ENCODE data around the gene MAP2K3.
A peak's percentile ranks its signal among the peaks of the same experiment; 100 is the strongest.
"Not testable (repeated sequence)": the region's sequence is repeated elsewhere in the genome, so short reads cannot be mapped to it uniquely, and the experiment has no call there.

Gene MAP2K3

GRCh38 chr17:21316887-21317500, 32.5 kb downstream of the MAP2K3 start:
- Histone ChIP-seq H3K4me3 (ENCODE audit: low read depth, low read length) (peak overlapping the region; percentile 47), H3K27me3 (ENCODE audit: control insufficient read depth, insufficient read depth, low read length) (peaks cover 27% of the 10 kb centered on the region; the same call in 1 of the 2 replicates)
- not testable (repeated sequence) for H3K9ac ChIP-seq (ENCODE audit: low read length); H3K27ac ChIP-seq (ENCODE audit: low read depth, low read length); H3K9me3 ChIP-seq (ENCODE audit: control insufficient read depth, insufficient read depth, low read depth, low read length); H3K4me1 ChIP-seq (ENCODE audit: control insufficient read depth, insufficient read depth, low read length); H3K36me3 ChIP-seq (ENCODE audit: control insufficient read depth, insufficient read depth, low read length)

- not testable (repeated sequence) for H3K4me3 ChIP-seq (ENCODE audit: low read depth, low read length); H3K27ac ChIP-seq (ENCODE audit: low read depth, low read length); H3K4me1 ChIP-seq (ENCODE audit: control insufficient read depth, insufficient read depth, low read length); H3K9ac ChIP-seq (ENCODE audit: low read length); H3K9me3 ChIP-seq (ENCODE audit: control insufficient read depth, insufficient read depth, low read depth, low read length); H3K36me3 ChIP-seq (ENCODE audit: control insufficient read depth, insufficient read depth, low read length)
- peaks cover 27% of the 10 kb centered on the region; the same call in 1 of the 2 replicates for H3K27me3 ChIP-seq (ENCODE audit: control insufficient read depth, insufficient read depth, low read length)
Observed at GRCh38 chr17:21317821-21318220, 33.3 kb downstream of the MAP2K3 start.

GRCh38 chr17:21318439-21318838, 33.9 kb downstream of the MAP2K3 start:
- H3K4me3 ChIP-seq (ENCODE audit: low read depth, low read length), result peak overlapping the region; percentile 27; the same call in 1 of the 2 replicates

GRCh38 chr17:21318856-21319255, 34.3 kb downstream of the MAP2K3 start:
- H3K27ac ChIP-seq (ENCODE audit: low read depth, low read length); H3K4me1 ChIP-seq (ENCODE audit: control insufficient read depth, insufficient read depth, low read length): not testable (repeated sequence)

More at GRCh38 chr17:21318439-21318838, 33.9 kb downstream of the MAP2K3 start:
- Histone ChIP-seq H3K36me3 (ENCODE audit: control insufficient read depth, insufficient read depth, low read length) (no peaks in the 10 kb centered on the region), H3K9me3 (ENCODE audit: control insufficient read depth, insufficient read depth, low read depth, low read length) (no peaks in the 10 kb centered on the region), H3K4me1 (ENCODE audit: control insufficient read depth, insufficient read depth, low read length) (0 out of 2 replicates have a peak, but pooled peaks cover 3% of the 10 kb centered on the region), H3K27me3 (ENCODE audit: control insufficient read depth, insufficient read depth, low read length) (peaks cover 28% of the 10 kb centered on the region; the same call in 1 of the 2 replicates), H3K27ac (ENCODE audit: low read depth, low read length) (no peak overlapping the region), H3K9ac (ENCODE audit: low read length) (no peak overlapping the region)

GRCh38 chr17:21319256-21319655, 34.7 kb downstream of the MAP2K3 start:
- peaks cover 34% of the 10 kb centered on the region for H3K27me3 ChIP-seq (ENCODE audit: control insufficient read depth, insufficient read depth, low read length)
- H3K9me3 ChIP-seq (ENCODE audit: control insufficient read depth, insufficient read depth, low read depth, low read length); H3K36me3 ChIP-seq (ENCODE audit: control insufficient read depth, insufficient read depth, low read length); H3K27ac ChIP-seq (ENCODE audit: low read depth, low read length); H3K9ac ChIP-seq (ENCODE audit: low read length); H3K4me1 ChIP-seq (ENCODE audit: control insufficient read depth, insufficient read depth, low read length); H3K4me3 ChIP-seq (ENCODE audit: low read depth, low read length): not testable (repeated sequence)

More at GRCh38 chr17:21318856-21319255, 34.3 kb downstream of the MAP2K3 start:
- peaks cover 32% of the 10 kb centered on the region for H3K27me3 ChIP-seq (ENCODE audit: control insufficient read depth, insufficient read depth, low read length)
- H3K9ac ChIP-seq (ENCODE audit: low read length); H3K9me3 ChIP-seq (ENCODE audit: control insufficient read depth, insufficient read depth, low read depth, low read length); H3K4me3 ChIP-seq (ENCODE audit: low read depth, low read length); H3K36me3 ChIP-seq (ENCODE audit: control insufficient read depth, insufficient read depth, low read length): not testable (repeated sequence)

- H3K27me3 ChIP-seq (ENCODE audit: control insufficient read depth, insufficient read depth, low read length), result peaks cover 40% of the 10 kb centered on the region
- H3K4me3 ChIP-seq (ENCODE audit: low read depth, low read length); H3K27ac ChIP-seq (ENCODE audit: low read depth, low read length); H3K9ac ChIP-seq (ENCODE audit: low read length); H3K4me1 ChIP-seq (ENCODE audit: control insufficient read depth, insufficient read depth, low read length); H3K36me3 ChIP-seq (ENCODE audit: control insufficient read depth, insufficient read depth, low read length); H3K9me3 ChIP-seq (ENCODE audit: control insufficient read depth, insufficient read depth, low read depth, low read length): not testable (repeated sequence)
Observed at GRCh38 chr17:21319686-21320375, 35.3 kb downstream of the MAP2K3 start.

GRCh38 chr17:21320430-21320829, 35.9 kb downstream of the MAP2K3 start:
- H3K27me3 ChIP-seq (ENCODE audit: control insufficient read depth, insufficient read depth, low read length), result peaks cover 41% of the 10 kb centered on the region
- H3K36me3 ChIP-seq (ENCODE audit: control insufficient read depth, insufficient read depth, low read length); H3K9ac ChIP-seq (ENCODE audit: low read length); H3K9me3 ChIP-seq (ENCODE audit: control insufficient read depth, insufficient read depth, low read depth, low read length); H3K4me1 ChIP-seq (ENCODE audit: control insufficient read depth, insufficient read depth, low read length); H3K4me3 ChIP-seq (ENCODE audit: low read depth, low read length); H3K27ac ChIP-seq (ENCODE audit: low read depth, low read length): not testable (repeated sequence)

GRCh38 chr17:21321061-21321460, 36.5 kb downstream of the MAP2K3 start:
- H3K9ac ChIP-seq (ENCODE audit: low read length), result not testable (repeated sequence)

GRCh38 chr17:21321744-21322191, 37.3 kb downstream of the MAP2K3 start:
- not testable (repeated sequence) for H3K9me3 ChIP-seq (ENCODE audit: control insufficient read depth, insufficient read depth, low read depth, low read length); H3K9ac ChIP-seq (ENCODE audit: low read length); H3K4me1 ChIP-seq (ENCODE audit: control insufficient read depth, insufficient read depth, low read length); H3K4me3 ChIP-seq (ENCODE audit: low read depth, low read length); H3K27ac ChIP-seq (ENCODE audit: low read depth, low read length); H3K36me3 ChIP-seq (ENCODE audit: control insufficient read depth, insufficient read depth, low read length)
- peaks cover 41% of the 10 kb centered on the region for H3K27me3 ChIP-seq (ENCODE audit: control insufficient read depth, insufficient read depth, low read length)

More at GRCh38 chr17:21321061-21321460, 36.5 kb downstream of the MAP2K3 start:
- not testable (repeated sequence) for H3K27ac ChIP-seq (ENCODE audit: low read depth, low read length); H3K36me3 ChIP-seq (ENCODE audit: control insufficient read depth, insufficient read depth, low read length); H3K4me3 ChIP-seq (ENCODE audit: low read depth, low read length); H3K9me3 ChIP-seq (ENCODE audit: control insufficient read depth, insufficient read depth, low read depth, low read length); H3K4me1 ChIP-seq (ENCODE audit: control insufficient read depth, insufficient read depth, low read length)
- H3K27me3 ChIP-seq (ENCODE audit: control insufficient read depth, insufficient read depth, low read length), result peaks cover 41% of the 10 kb centered on the region

- not testable (repeated sequence) for H3K4me1 ChIP-seq (ENCODE audit: control insufficient read depth, insufficient read depth, low read length)
Observed at GRCh38 chr17:21323257-21324111, 39.0 kb downstream of the MAP2K3 start.

GRCh38 chr17:21324741-21325140, 40.2 kb downstream of the MAP2K3 start:
- H3K27ac ChIP-seq (ENCODE audit: low read depth, low read length); H3K4me1 ChIP-seq (ENCODE audit: control insufficient read depth, insufficient read depth, low read length); H3K9me3 ChIP-seq (ENCODE audit: control insufficient read depth, insufficient read depth, low read depth, low read length); H3K9ac ChIP-seq (ENCODE audit: low read length); H3K36me3 ChIP-seq (ENCODE audit: control insufficient read depth, insufficient read depth, low read length); H3K4me3 ChIP-seq (ENCODE audit: low read depth, low read length): not testable (repeated sequence)
- peaks cover 25% of the 10 kb centered on the region for H3K27me3 ChIP-seq (ENCODE audit: control insufficient read depth, insufficient read depth, low read length)

More at GRCh38 chr17:21323257-21324111, 39.0 kb downstream of the MAP2K3 start:
- H3K36me3 ChIP-seq (ENCODE audit: control insufficient read depth, insufficient read depth, low read length); H3K9me3 ChIP-seq (ENCODE audit: control insufficient read depth, insufficient read depth, low read depth, low read length); H3K9ac ChIP-seq (ENCODE audit: low read length); H3K27ac ChIP-seq (ENCODE audit: low read depth, low read length): not testable (repeated sequence)
- Histone ChIP-seq H3K27me3 (ENCODE audit: control insufficient read depth, insufficient read depth, low read length) (peaks cover 37% of the 10 kb centered on the region), H3K4me3 (ENCODE audit: low read depth, low read length) (peak overlapping the region; percentile 78)
